ENCODE data around the gene C2orf74.

GRCh38 chr2:61182059-61182383, 20.0 kb downstream of the C2orf74 start:
- TF ChIP-seq, protein P1, sequence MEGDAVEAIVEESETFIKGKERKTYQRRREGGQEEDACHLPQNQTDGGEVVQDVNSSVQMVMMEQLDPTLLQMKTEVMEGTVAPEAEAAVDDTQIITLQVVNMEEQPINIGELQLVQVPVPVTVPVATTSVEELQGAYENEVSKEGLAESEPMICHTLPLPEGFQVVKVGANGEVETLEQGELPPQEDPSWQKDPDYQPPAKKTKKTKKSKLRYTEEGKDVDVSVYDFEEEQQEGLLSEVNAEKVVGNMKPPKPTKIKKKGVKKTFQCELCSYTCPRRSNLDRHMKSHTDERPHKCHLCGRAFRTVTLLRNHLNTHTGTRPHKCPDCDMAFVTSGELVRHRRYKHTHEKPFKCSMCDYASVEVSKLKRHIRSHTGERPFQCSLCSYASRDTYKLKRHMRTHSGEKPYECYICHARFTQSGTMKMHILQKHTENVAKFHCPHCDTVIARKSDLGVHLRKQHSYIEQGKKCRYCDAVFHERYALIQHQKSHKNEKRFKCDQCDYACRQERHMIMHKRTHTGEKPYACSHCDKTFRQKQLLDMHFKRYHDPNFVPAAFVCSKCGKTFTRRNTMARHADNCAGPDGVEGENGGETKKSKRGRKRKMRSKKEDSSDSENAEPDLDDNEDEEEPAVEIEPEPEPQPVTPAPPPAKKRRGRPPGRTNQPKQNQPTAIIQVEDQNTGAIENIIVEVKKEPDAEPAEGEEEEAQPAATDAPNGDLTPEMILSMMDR (IDR thresholded peaks at IDR 0.05): no peak
- TF ChIP-seq ZFX (IDR thresholded peaks at IDR 0.05; ENCODE audit: borderline replicate concordance): no peak

Data from 22Rv1 (cell line).